IMR-90 (cell line): ENCODE results near the gene ZNF534.
"Not testable (repeated sequence)": the region's sequence is repeated elsewhere in the genome, so short reads cannot be mapped to it uniquely, and the experiment has no call there.

Experiments
- BHLHE40 ChIP-seq: fragments of 150-350 bp; IDR thresholded peaks from 2 replicates; pipeline ENCODE4 v1.6.1; 2016; ENCODE audit warnings: mild to moderate bottlenecking, low read depth, low read length
- CEBPB ChIP-seq: IDR thresholded peaks from 2 replicates; pipeline ENCODE4 v1.6.1; 2012; ENCODE audit warnings: low read depth, low read length, improper control_type of control experiment
- CTCF ChIP-seq: conservative IDR thresholded peaks from 2 replicates; pipeline ENCODE4 v1.5.1; 2012; ENCODE audit warnings: mild to moderate bottlenecking, low read depth, low read length, improper control_type of control experiment
- POLR2A ChIP-seq: IDR thresholded peaks from 2 replicates; pipeline ENCODE4 v1.6.1; 2012; ENCODE audit warnings: mild to moderate bottlenecking, low read depth, low read length
- RAD21 ChIP-seq: IDR thresholded peaks from 2 replicates; pipeline ENCODE4 v1.6.1; 2012; ENCODE audit warnings: low read length, improper control_type of control experiment
- RFX5 ChIP-seq: IDR thresholded peaks from 2 replicates; pipeline ENCODE4 v1.8.0; 2012; ENCODE audit warnings: low read depth, mild to moderate bottlenecking, low read length, moderate library complexity
- USF2 ChIP-seq: fragments of 150-350 bp; IDR thresholded peaks from 2 replicates; pipeline ENCODE4 v1.6.1; 2017; ENCODE audit warnings: mild to moderate bottlenecking, antibody characterized with exemption, low read length, low read depth

- TF ChIP-seq POLR2A, CTCF, CEBPB, BHLHE40, RAD21, USF2, RFX5: not testable (repeated sequence)
Measured at GRCh38 chr19:52485561-52486240, 56.8 kb downstream of the ZNF534 start.
